Gastrocnemius medialis (tissue), 4 donors: ENCODE measurements around the gene TSC22D2.

Experiments
- CTCF ChIP-seq, 5 experiments: fragments of 450-650 bp in 3 of 5; fragments of 200-600 bp in 2 of 5; sonication (generic) in 2 of 5; IDR thresholded peaks in 4 of 5; conservative IDR thresholded peaks in 1 of 5; 1 replicate in 4 of 5; 2 replicates in 1 of 5; pipeline ENCODE4 v1.5.1; 2016 to 2019; ENCODE audit warnings: antibody characterized with exemption in 5 of 5, mild to moderate bottlenecking in 3 of 5, moderate library complexity in 3 of 5
- POLR2A ChIP-seq, 2 donors: fragments of 450-650 bp; IDR thresholded peaks; one replicate each; pipeline ENCODE4 v1.6.1; 2017; ENCODE audit warnings: antibody characterized with exemption in 2 of 2, mild to moderate bottlenecking in 2 of 2, moderate library complexity in 2 of 2

GRCh38 chr3:150447084-150447483, 39.0 kb downstream of the TSC22D2 start:
- TF ChIP-seq CTCF (IDR thresholded peaks at IDR 0.05 in 4 of 5, conservative IDR thresholded peaks at IDR 0.05 in 1 of 5) (no peak), POLR2A (IDR thresholded peaks at IDR 0.05) (no peak)
